A549 (cell line): ENCODE results near the gene LYPD6B. TPM values are rescaled to one million over a fixed set of nuclear protein-coding genes. Genes with fewer than 3 reads are reported as not detected.

Experiments used
- ATAC-seq, 2 experiments: fragments of 200-7000 bp in 1 of 2; fragments of >200 bp in 1 of 2; cut with Nextera tagmentation in 1 of 2; cut with Tn5 transposase in 1 of 2; 3 replicates each; pipeline versions ENCODE4 v1.8.0 to v1.9.1; 2018 to 2020; ENCODE audit warnings: mild to moderate bottlenecking in 1 of 2, moderate library complexity in 1 of 2
- CTCF ChIA-PET: fragments of 300-600 bp; sonication (Branson Sonifier 250); formaldehyde crosslinking; extraction: SDS; loops from one replicate; lab custom pipeline; 2021; ENCODE audit warnings: antibody characterized with exemption, inconsistent platforms; lab: Yijun Ruan, JAX
- POLR2A ChIA-PET: fragments of 350-600 bp; formaldehyde crosslinking; extraction: SDS; loops from one replicate; lab custom pipeline; 2021; ENCODE audit warnings: antibody characterized with exemption, inconsistent platforms; lab: Yijun Ruan, JAX
- DNase-seq, 2 experiments: peaks; one replicate each; pipeline versions ENCODE4 v3.0.0 to v3.0.0-alpha.2; 2011 to 2016; ENCODE audit warnings: low read depth in 1 of 2, low spot score in 1 of 2
- FAIRE-seq: peaks from 2 replicates; lab custom pipeline; 2011; peaks lifted over from hg19 to GRCh38; lab: Jason Lieb, UNC
- H3K27ac ChIP-seq, 2 experiments: fragments of >200 bp; sonication (Bioruptor Twin); formaldehyde crosslinking; 3 replicates each; pipeline ENCODE4 v1.5.1; 2016 to 2017
- H3K4me1 ChIP-seq: fragments of >200 bp; sonication (Bioruptor Twin); formaldehyde crosslinking; 3 replicates; pipeline ENCODE4 v1.6.1; 2016
- H3K4me2 ChIP-seq: fragments of >200 bp; sonication (Bioruptor Twin); formaldehyde crosslinking; 3 replicates; pipeline ENCODE4 v1.6.1; 2016
- H3K4me3 ChIP-seq: fragments of >200 bp; sonication (Bioruptor Twin); formaldehyde crosslinking; 3 replicates; pipeline ENCODE4 v1.5.1; 2016
- H3K9me3 ChIP-seq: fragments of >200 bp; sonication (Bioruptor Twin); formaldehyde crosslinking; 3 replicates; pipeline ENCODE4 v1.6.1; 2016
- ATOH8 ChIP-seq: fragments of 250-450 bp; sonication (Bioruptor Pico); IDR thresholded peaks from 2 replicates; pipeline ENCODE4 v1.5.0; 2020; ENCODE audit warnings: low read depth, mild to moderate bottlenecking, moderate library complexity
- BCL3 ChIP-seq: fragments of >200 bp; sonication (Bioruptor Twin); formaldehyde crosslinking; IDR thresholded peaks from 3 replicates; pipeline ENCODE4 v1.6.1; 2016
- CBX2 ChIP-seq: fragments of 200-600 bp; sonication (generic); IDR thresholded peaks from 2 replicates; pipeline ENCODE4 v1.6.1; 2016; ENCODE audit warnings: low read depth, mild to moderate bottlenecking, borderline replicate concordance
- CBX8 ChIP-seq: fragments of 200-600 bp; sonication (generic); IDR thresholded peaks from 2 replicates; pipeline ENCODE4 v1.6.1; 2016
- CEBPB ChIP-seq, 2 experiments: fragments of >200 bp in 1 of 2; sonication (Bioruptor Twin) in 1 of 2; formaldehyde crosslinking in 1 of 2; IDR thresholded peaks; 2 replicates each; pipeline ENCODE4 v1.6.1; 2012 to 2016
- CTCF ChIP-seq: fragments of >200 bp; sonication (Bioruptor Twin); formaldehyde crosslinking; IDR thresholded peaks from 3 replicates; pipeline ENCODE4 v1.5.1; 2016
- ELK1 ChIP-seq: fragments of 150-350 bp; IDR thresholded peaks from 2 replicates; pipeline ENCODE4 v1.6.1; 2014; ENCODE audit warnings: low read depth, mild to moderate bottlenecking, low read length
- EP300 ChIP-seq, 2 experiments: fragments of >200 bp; sonication (Bioruptor Twin); formaldehyde crosslinking; IDR thresholded peaks; 2 replicates in 1 of 2; 3 replicates in 1 of 2; pipeline ENCODE4 v1.6.1; 2016 to 2017
- ESRRA ChIP-seq: fragments of 150-350 bp; IDR thresholded peaks from 2 replicates; pipeline ENCODE4 v1.6.1; 2014; ENCODE audit warnings: mild to moderate bottlenecking, low read length, borderline replicate concordance
- HDAC2 ChIP-seq: fragments of 200-600 bp; sonication (generic); IDR thresholded peaks from 2 replicates; pipeline ENCODE4 v1.6.1; 2016
- HEYL ChIP-seq: fragments of 250-450 bp; sonication (Bioruptor Pico); IDR thresholded peaks from 2 replicates; pipeline ENCODE4 v1.8.0; 2021; ENCODE audit warnings: mild to moderate bottlenecking, moderate library complexity
- HOXB5 ChIP-seq: fragments of 250-450 bp; sonication (Bioruptor Pico); IDR thresholded peaks from 2 replicates; pipeline ENCODE4 v1.5.0; 2020; ENCODE audit warnings: mild to moderate bottlenecking, moderate library complexity
- JUNB ChIP-seq: fragments of >200 bp; sonication (Bioruptor Twin); formaldehyde crosslinking; IDR thresholded peaks from 2 replicates; pipeline ENCODE4 v1.6.1; 2016
- MAX ChIP-seq: IDR thresholded peaks from 2 replicates; pipeline ENCODE4 v1.6.1; 2012
- MAZ ChIP-seq: fragments of 150-350 bp; IDR thresholded peaks from 2 replicates; pipeline ENCODE4 v1.6.1; 2014; ENCODE audit warnings: antibody characterized with exemption, low read depth, low read length, borderline replicate concordance
- NFE2L2 ChIP-seq: fragments of 150-350 bp; conservative IDR thresholded peaks from 2 replicates; pipeline ENCODE4 v1.6.1; 2014; ENCODE audit warnings: low read length
- NPAS2 ChIP-seq: fragments of 250-450 bp; sonication (Bioruptor Pico); IDR thresholded peaks from 2 replicates; pipeline ENCODE4 v1.8.0; 2022; ENCODE audit warnings: mild to moderate bottlenecking, moderate library complexity, borderline replicate concordance
- NR3C1 ChIP-seq: fragments of >200 bp; sonication (Bioruptor Twin); formaldehyde crosslinking; IDR thresholded peaks from 3 replicates; pipeline ENCODE4 v1.6.1; 2017
- PHF8 ChIP-seq: fragments of 200-600 bp; sonication (generic); IDR thresholded peaks from 2 replicates; pipeline ENCODE4 v1.6.1; 2016; ENCODE audit warnings: low read depth, mild to moderate bottlenecking, antibody characterized with exemption, moderate library complexity, borderline replicate concordance
- POLR2A ChIP-seq: IDR thresholded peaks from 2 replicates; pipeline ENCODE4 v1.6.1; 2012; ENCODE audit warnings: mild to moderate bottlenecking, low read length
- POLR2AphosphoS2 ChIP-seq: conservative IDR thresholded peaks from 2 replicates; pipeline ENCODE4 v1.6.1; 2012; ENCODE audit warnings: low read length, improper control_type of control experiment, inconsistent platforms
- RAD21 ChIP-seq, 2 experiments: fragments of >200 bp in 1 of 2; sonication (Bioruptor Twin) in 1 of 2; formaldehyde crosslinking in 1 of 2; IDR thresholded peaks in 1 of 2; conservative IDR thresholded peaks in 1 of 2; 2 replicates in 1 of 2; 3 replicates in 1 of 2; pipeline ENCODE4 v1.6.1; 2012 to 2018; ENCODE audit warnings: inconsistent platforms in 1 of 2
- RFX5 ChIP-seq: fragments of 450-650 bp; IDR thresholded peaks from 2 replicates; pipeline ENCODE4 v1.7.1; 2014; ENCODE audit warnings: antibody characterized with exemption, mild to moderate bottlenecking, moderate library complexity
- SREBF2 ChIP-seq: fragments of 450-650 bp; IDR thresholded peaks from 2 replicates; pipeline ENCODE4 v1.6.1; 2014; ENCODE audit warnings: mild to moderate bottlenecking, moderate library complexity
- ZNF302 ChIP-seq: fragments of 250-450 bp; sonication (Bioruptor Pico); IDR thresholded peaks from 2 replicates; pipeline ENCODE4 v1.9.0; 2021; ENCODE audit warnings: inconsistent platforms, mild to moderate bottlenecking, moderate library complexity
- WGBS: methylation state at CpG from one replicate; pipeline ENCODE4 v1.1.6; 2017; ENCODE audit errors: missing lambda C conversion rate; 5-methylcytosine and 5-hydroxymethylcytosine counted together
- polyA plus RNA-seq, 4 experiments: library from polyadenylated mRNA; depleted of rRNA in 3 of 4; stranded (reverse); fragments of >200 nt; fragmentation: RNase III in 1 of 4; extraction: RNeasy Plus Mini Kit Qiagen cat#74134 plus additional on column Dnase treatment in 1 of 4; gene quantifications; 2 replicates in 3 of 4; 3 replicates in 1 of 4; pipeline ENCODE4 v1.2.3, GENCODE V29; 2011 to 2017

LYPD6B gene
- polyA plus RNA-seq, 2 of the 4 experiments (the other 2 are of a cell fraction) = not detected

- no peak for TF ChIP-seq JUNB
- TF ChIP-seq PHF8 = no peak
- no peak for TF ChIP-seq SREBF2
- TF ChIP-seq RAD21 (conservative IDR thresholded peaks at IDR 0.05 in 1 of 2, IDR thresholded peaks at IDR 0.05 in 1 of 2) = no peak
- TF ChIP-seq HOXB5 (CRISPR knock-in tag) = no peak
- TF ChIP-seq ATOH8 (CRISPR knock-in tag) = no peak
- no peak for TF ChIP-seq HDAC2
- no peak for TF ChIP-seq POLR2AphosphoS2
- no peak for TF ChIP-seq ZNF302
- TF ChIP-seq ELK1 = no peak
- TF ChIP-seq NPAS2 (CRISPR knock-in tag) = no peak
- no peak for TF ChIP-seq MAZ
- no peak for TF ChIP-seq CBX8
- no peak for TF ChIP-seq CEBPB (IDR thresholded peaks at IDR 0.05)
- TF ChIP-seq NFE2L2 = no peak
- TF ChIP-seq EP300 (IDR thresholded peaks at IDR 0.05) = no peak
- no peak for TF ChIP-seq BCL3
- TF ChIP-seq CBX2 = no peak
- TF ChIP-seq NR3C1 = no peak
- Histone ChIP-seq H3K4me2 (no peak overlapping the region), H3K27ac (no peak overlapping the region), H3K4me3 (no peak overlapping the region), H3K4me1 (no peaks in the 10 kb centered on the region), H3K9me3 (no peaks in the 10 kb centered on the region)
- CTCF ChIA-PET = interaction anchor here (0.5 to 6.1 kb wide), 3 partner anchors 9 to 1364 kb away, joined by 3 to 88 read pairs (median 19); no protein-coding TSS in a partner anchor
- DNase-seq = no peak
- FAIRE-seq = no peak
- POLR2A ChIA-PET = no interaction called here
- WGBS = 45% methylated on average over 3 of the region's 3 CpGs
- ATAC-seq = no peak
Observed at GRCh38 chr2:149018981-149019380, 19.5 kb upstream of the LYPD6B start.

DNA sequence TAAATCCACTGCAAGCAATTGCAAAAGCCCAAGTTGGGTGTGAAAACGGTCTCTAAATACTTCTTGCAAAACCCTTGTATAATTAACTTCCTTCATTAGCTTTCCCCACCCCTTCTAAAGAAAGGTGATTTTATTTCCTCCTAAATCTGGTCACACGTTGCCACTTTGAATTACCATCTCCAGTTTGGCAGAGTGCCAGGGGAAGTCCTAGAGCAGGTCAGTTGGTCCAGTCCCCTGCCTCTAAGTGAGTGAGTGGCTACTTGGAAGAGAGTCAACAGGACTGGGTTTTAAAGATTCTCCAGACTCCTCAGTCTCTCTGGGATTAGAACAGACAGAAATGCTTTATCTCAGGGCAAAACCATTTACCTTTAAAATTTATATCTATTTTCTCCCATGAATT is 18.7 kb upstream of the LYPD6B start:
- Histone ChIP-seq H3K27ac (no peak overlapping the region), H3K4me1 (no peaks in the 10 kb centered on the region), H3K9me3 (no peaks in the 10 kb centered on the region), H3K4me3 (no peak overlapping the region), H3K4me2 (no peak overlapping the region)
- DNase-seq (no peak), ATAC-seq (no peak), FAIRE-seq (no peak)
- TF ChIP-seq ESRRA (no peak), POLR2A (no peak), HEYL (CRISPR knock-in tag) (no peak), MAX (no peak), CTCF (no peak), RFX5 (no peak)
- POLR2A ChIA-PET = no interaction called here
- CTCF ChIA-PET = interaction anchor here (6.1 kb wide), 1 partner anchor 543 kb away, joined by 88 read pairs; no protein-coding TSS in a partner anchor
- WGBS = 33% methylated on average over 2 of the region's 2 CpGs
